Measurements from ENCODE around the gene TM6SF1. TPM values are rescaled to one million over a fixed set of nuclear protein-coding genes. Genes with fewer than 3 reads are reported as not detected.

TM6SF1 gene
- total and polyA plus RNA-seq, 4 donors, result 0.65 to 2.1 (median 1.3) TPM

DNA sequence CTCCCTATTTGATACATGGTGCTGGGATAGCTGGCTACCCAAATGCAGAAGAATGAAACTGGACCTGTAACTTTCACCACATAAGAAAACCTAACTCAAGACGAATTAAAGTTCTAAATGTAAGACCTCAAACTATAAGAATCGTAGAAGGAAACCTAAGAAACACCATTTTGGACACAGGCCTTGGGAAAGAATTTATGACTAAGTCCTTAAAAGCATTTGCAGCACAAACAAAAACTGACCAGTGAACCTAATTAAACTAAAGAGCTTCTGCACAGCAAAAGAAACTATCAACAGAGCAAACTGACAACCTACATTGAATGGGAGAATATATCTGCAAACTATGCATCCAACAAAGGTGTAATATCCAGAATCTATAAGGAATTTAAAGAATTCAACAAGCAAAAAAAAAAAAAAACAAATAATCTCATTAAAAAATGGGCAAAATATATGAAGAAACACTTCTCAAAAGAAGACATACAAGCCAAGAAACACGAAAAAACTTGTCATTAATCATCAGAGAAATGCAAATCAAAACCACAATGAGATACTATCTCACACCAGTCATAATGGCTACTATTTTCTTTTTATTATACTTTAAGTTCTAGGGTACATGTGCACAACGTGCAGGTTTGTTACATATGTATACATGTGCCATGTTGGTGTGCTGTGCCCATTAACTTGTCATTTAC lies 63.2 kb downstream of the TM6SF1 start:
- Histone ChIP-seq H3K9ac (ENCODE audit: low read depth in 1 of 2, low read length in 2 of 2) (no peak overlapping the region), H3K27ac (ENCODE audit: low read depth in 1 of 2, low read length in 2 of 2) (no peak overlapping the region), H3K4me3 (ENCODE audit: low read depth in 1 of 3, low read length in 3 of 3) (no peak overlapping the region), H3K27me3 (ENCODE audit: control insufficient read depth in 4 of 4, insufficient read depth in 4 of 4, low read length in 3 of 4) (peaks cover 0 to 3% (median 0%) of the 10 kb centered on the region in 4 donors), H3K36me3 (ENCODE audit: control insufficient read depth in 4 of 4, insufficient read depth in 3 of 4, low read depth in 1 of 4, low read length in 3 of 4) (no peaks in the 10 kb centered on the region), H3K4me1 (ENCODE audit: control insufficient read depth in 4 of 4, insufficient read depth in 4 of 4, low read length in 3 of 4) (no peaks in the 10 kb centered on the region), H3K9me3 (ENCODE audit: control insufficient read depth in 4 of 4, low read length in 3 of 4) (peaks cover 0 to 9% (median 4%) of the 10 kb centered on the region in 4 donors)
- DNase-seq (ENCODE audit: low spot score), result no peak
- WGBS, result 71% methylated on average over 4 of the region's 4 CpGs
- TF ChIP-seq TAF1 (conservative IDR thresholded peaks at IDR 0.05), result no peak
- no peak for TF ChIP-seq NR2F2 (IDR thresholded peaks at IDR 0.05)
- TF ChIP-seq, protein P1, sequence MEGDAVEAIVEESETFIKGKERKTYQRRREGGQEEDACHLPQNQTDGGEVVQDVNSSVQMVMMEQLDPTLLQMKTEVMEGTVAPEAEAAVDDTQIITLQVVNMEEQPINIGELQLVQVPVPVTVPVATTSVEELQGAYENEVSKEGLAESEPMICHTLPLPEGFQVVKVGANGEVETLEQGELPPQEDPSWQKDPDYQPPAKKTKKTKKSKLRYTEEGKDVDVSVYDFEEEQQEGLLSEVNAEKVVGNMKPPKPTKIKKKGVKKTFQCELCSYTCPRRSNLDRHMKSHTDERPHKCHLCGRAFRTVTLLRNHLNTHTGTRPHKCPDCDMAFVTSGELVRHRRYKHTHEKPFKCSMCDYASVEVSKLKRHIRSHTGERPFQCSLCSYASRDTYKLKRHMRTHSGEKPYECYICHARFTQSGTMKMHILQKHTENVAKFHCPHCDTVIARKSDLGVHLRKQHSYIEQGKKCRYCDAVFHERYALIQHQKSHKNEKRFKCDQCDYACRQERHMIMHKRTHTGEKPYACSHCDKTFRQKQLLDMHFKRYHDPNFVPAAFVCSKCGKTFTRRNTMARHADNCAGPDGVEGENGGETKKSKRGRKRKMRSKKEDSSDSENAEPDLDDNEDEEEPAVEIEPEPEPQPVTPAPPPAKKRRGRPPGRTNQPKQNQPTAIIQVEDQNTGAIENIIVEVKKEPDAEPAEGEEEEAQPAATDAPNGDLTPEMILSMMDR (IDR thresholded peaks at IDR 0.05; ENCODE audit: low read depth, low read length, missing input control), result no peak
- TF ChIP-seq, protein P2, sequence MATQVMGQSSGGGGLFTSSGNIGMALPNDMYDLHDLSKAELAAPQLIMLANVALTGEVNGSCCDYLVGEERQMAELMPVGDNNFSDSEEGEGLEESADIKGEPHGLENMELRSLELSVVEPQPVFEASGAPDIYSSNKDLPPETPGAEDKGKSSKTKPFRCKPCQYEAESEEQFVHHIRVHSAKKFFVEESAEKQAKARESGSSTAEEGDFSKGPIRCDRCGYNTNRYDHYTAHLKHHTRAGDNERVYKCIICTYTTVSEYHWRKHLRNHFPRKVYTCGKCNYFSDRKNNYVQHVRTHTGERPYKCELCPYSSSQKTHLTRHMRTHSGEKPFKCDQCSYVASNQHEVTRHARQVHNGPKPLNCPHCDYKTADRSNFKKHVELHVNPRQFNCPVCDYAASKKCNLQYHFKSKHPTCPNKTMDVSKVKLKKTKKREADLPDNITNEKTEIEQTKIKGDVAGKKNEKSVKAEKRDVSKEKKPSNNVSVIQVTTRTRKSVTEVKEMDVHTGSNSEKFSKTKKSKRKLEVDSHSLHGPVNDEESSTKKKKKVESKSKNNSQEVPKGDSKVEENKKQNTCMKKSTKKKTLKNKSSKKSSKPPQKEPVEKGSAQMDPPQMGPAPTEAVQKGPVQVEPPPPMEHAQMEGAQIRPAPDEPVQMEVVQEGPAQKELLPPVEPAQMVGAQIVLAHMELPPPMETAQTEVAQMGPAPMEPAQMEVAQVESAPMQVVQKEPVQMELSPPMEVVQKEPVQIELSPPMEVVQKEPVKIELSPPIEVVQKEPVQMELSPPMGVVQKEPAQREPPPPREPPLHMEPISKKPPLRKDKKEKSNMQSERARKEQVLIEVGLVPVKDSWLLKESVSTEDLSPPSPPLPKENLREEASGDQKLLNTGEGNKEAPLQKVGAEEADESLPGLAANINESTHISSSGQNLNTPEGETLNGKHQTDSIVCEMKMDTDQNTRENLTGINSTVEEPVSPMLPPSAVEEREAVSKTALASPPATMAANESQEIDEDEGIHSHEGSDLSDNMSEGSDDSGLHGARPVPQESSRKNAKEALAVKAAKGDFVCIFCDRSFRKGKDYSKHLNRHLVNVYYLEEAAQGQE (IDR thresholded peaks at IDR 0.05), result no peak
- TF ChIP-seq, protein P3, sequence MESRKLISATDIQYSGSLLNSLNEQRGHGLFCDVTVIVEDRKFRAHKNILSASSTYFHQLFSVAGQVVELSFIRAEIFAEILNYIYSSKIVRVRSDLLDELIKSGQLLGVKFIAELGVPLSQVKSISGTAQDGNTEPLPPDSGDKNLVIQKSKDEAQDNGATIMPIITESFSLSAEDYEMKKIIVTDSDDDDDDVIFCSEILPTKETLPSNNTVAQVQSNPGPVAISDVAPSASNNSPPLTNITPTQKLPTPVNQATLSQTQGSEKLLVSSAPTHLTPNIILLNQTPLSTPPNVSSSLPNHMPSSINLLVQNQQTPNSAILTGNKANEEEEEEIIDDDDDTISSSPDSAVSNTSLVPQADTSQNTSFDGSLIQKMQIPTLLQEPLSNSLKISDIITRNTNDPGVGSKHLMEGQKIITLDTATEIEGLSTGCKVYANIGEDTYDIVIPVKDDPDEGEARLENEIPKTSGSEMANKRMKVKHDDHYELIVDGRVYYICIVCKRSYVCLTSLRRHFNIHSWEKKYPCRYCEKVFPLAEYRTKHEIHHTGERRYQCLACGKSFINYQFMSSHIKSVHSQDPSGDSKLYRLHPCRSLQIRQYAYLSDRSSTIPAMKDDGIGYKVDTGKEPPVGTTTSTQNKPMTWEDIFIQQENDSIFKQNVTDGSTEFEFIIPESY (IDR thresholded peaks at IDR 0.05), result no peak
- TF ChIP-seq FOXA1 (IDR thresholded peaks at IDR 0.05), result no peak
- no peak for TF ChIP-seq JUND (IDR thresholded peaks at IDR 0.05)
- TF ChIP-seq EGR1 (IDR thresholded peaks at IDR 0.05; ENCODE audit: low read depth in 2 of 2), result no peak
- no peak for TF ChIP-seq HNF4G (IDR thresholded peaks at IDR 0.05)
- TF ChIP-seq HNF4A (conservative IDR thresholded peaks at IDR 0.05), result no peak
- no peak for TF ChIP-seq SP1 (IDR thresholded peaks at IDR 0.05)
- no peak for TF ChIP-seq RXRA (IDR thresholded peaks at IDR 0.05)
- no peak for TF ChIP-seq FOXA2 (IDR thresholded peaks at IDR 0.05)
- TF ChIP-seq, protein P4, sequence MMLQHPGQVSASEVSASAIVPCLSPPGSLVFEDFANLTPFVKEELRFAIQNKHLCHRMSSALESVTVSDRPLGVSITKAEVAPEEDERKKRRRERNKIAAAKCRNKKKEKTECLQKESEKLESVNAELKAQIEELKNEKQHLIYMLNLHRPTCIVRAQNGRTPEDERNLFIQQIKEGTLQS (IDR thresholded peaks at IDR 0.05), result no peak
- TF ChIP-seq YY1 (IDR thresholded peaks at IDR 0.05), result no peak
- TF ChIP-seq RAD21 (IDR thresholded peaks at IDR 0.05), result no peak

DNA sequence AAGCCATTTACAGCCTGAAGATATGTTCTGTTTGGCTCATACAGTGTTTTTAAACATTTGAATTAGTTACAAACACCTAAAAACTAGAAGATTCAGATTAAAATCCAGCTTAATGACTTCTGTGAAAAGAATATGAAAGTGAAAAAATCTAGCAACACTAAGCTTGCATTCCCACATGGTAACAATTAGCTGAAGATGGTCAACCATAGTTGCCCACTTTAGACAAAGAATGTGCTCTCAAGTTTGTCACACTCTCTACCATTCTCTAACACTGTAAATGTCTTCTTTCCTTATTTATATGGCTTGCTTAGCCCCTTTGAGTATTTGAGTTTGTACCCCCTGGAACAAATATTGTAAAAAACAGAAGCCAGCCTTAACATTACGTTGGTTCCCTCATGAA lies 67.4 kb downstream of the TM6SF1 start:
- DNase-seq (ENCODE audit: low spot score), result no peak
- Histone ChIP-seq H3K9me3 (ENCODE audit: control insufficient read depth in 4 of 4, low read length in 3 of 4) (no peaks in the 10 kb centered on the region), H3K36me3 (ENCODE audit: control insufficient read depth in 4 of 4, insufficient read depth in 3 of 4, low read depth in 1 of 4, low read length in 3 of 4) (no peaks in the 10 kb centered on the region), H3K9ac (ENCODE audit: low read depth in 1 of 2, low read length in 2 of 2) (no peak overlapping the region), H3K4me3 (ENCODE audit: low read depth in 1 of 3, low read length in 3 of 3) (no peak overlapping the region), H3K4me1 (ENCODE audit: control insufficient read depth in 4 of 4, insufficient read depth in 4 of 4, low read length in 3 of 4) (no peaks in the 10 kb centered on the region), H3K27me3 (ENCODE audit: control insufficient read depth in 4 of 4, insufficient read depth in 4 of 4, low read length in 3 of 4) (peaks cover 0 to 3% (median 0%) of the 10 kb centered on the region in 4 donors), H3K27ac (ENCODE audit: low read depth in 1 of 2, low read length in 2 of 2) (no peak overlapping the region)
- TF ChIP-seq RXRA (IDR thresholded peaks at IDR 0.05) (no peak), JUND (IDR thresholded peaks at IDR 0.05) (no peak), EGR1 (IDR thresholded peaks at IDR 0.05; ENCODE audit: low read depth in 2 of 2) (no peak), HNF4G (IDR thresholded peaks at IDR 0.05) (no peak), TAF1 (conservative IDR thresholded peaks at IDR 0.05) (no peak), FOXA1 (IDR thresholded peaks at IDR 0.05) (no peak), YY1 (IDR thresholded peaks at IDR 0.05) (no peak), GABPA (IDR thresholded peaks at IDR 0.05 in 1 of 2, conservative IDR thresholded peaks at IDR 0.05 in 1 of 2) (no peak), SP1 (IDR thresholded peaks at IDR 0.05) (no peak), NR2F2 (IDR thresholded peaks at IDR 0.05) (no peak)
- TF ChIP-seq, protein P4 (IDR thresholded peaks at IDR 0.05), result no peak
- TF ChIP-seq, protein P5, sequence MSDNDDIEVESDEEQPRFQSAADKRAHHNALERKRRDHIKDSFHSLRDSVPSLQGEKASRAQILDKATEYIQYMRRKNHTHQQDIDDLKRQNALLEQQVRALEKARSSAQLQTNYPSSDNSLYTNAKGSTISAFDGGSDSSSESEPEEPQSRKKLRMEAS (IDR thresholded peaks at IDR 0.05), result no peak
- TF ChIP-seq, protein P1 (IDR thresholded peaks at IDR 0.05; ENCODE audit: low read depth, low read length, missing input control), result no peak
- TF ChIP-seq, protein P3 (IDR thresholded peaks at IDR 0.05), result no peak
- WGBS, result 77% methylated on average over 1 of the region's 1 CpG
